Astrocyte (in vitro differentiated cells and primary cell): ENCODE data around the gene LRIF1. TPM values are rescaled to one million over a fixed set of nuclear protein-coding genes. Genes with fewer than 3 reads are reported as not detected.

Experiments used
- DNase-seq: peaks from one replicate; pipeline ENCODE4 v3.0.0-alpha.2; 2010; ENCODE audit warnings: low read depth
- FAIRE-seq: peaks from 2 replicates; lab custom pipeline; 2011; peaks lifted over from hg19 to GRCh38; lab: Jason Lieb, UNC
- H2AFZ ChIP-seq: 2 replicates; pipeline ENCODE4 v1.6.0; 2012; ENCODE audit warnings: low read depth, low read length, inconsistent platforms
- H3K27ac ChIP-seq: 2 replicates; pipeline ENCODE4 v1.5.1; 2011; ENCODE audit warnings: low read depth, low read length, inconsistent platforms
- H3K27me3 ChIP-seq: 2 replicates; pipeline ENCODE4 v1.6.0; 2011; ENCODE audit warnings: low read length, inconsistent platforms; ENCODE audit not compliant: insufficient read depth
- H3K36me3 ChIP-seq: 2 replicates; pipeline ENCODE4 v1.5.1; 2011; ENCODE audit warnings: low read length, inconsistent platforms; ENCODE audit not compliant: insufficient read depth
- H3K4me1 ChIP-seq: 2 replicates; pipeline ENCODE4 v1.5.1; 2011; ENCODE audit warnings: low read length, inconsistent platforms; ENCODE audit not compliant: insufficient read depth
- H3K4me2 ChIP-seq: 2 replicates; pipeline ENCODE4 v1.6.0; 2012; ENCODE audit warnings: low read length, inconsistent platforms
- H3K4me3 ChIP-seq: 2 replicates; pipeline ENCODE4 v1.5.1; 2011; ENCODE audit warnings: low read depth, mild to moderate bottlenecking, low read length, inconsistent platforms; ENCODE audit not compliant: insufficient read depth
- H3K79me2 ChIP-seq: 2 replicates; pipeline ENCODE4 v1.6.0; 2012; ENCODE audit warnings: mild to moderate bottlenecking, low read length, inconsistent platforms; ENCODE audit not compliant: insufficient read depth
- H3K9ac ChIP-seq: 2 replicates; pipeline ENCODE4 v1.6.0; 2012; ENCODE audit warnings: mild to moderate bottlenecking, low read length, inconsistent platforms
- H3K9me3 ChIP-seq: 2 replicates; pipeline ENCODE4 v1.5.1; 2012; ENCODE audit warnings: low read depth, mild to moderate bottlenecking, low read length, inconsistent platforms; ENCODE audit not compliant: insufficient read depth
- H4K20me1 ChIP-seq: 2 replicates; pipeline ENCODE4 v1.6.0; 2012; ENCODE audit warnings: low read length, inconsistent platforms; ENCODE audit not compliant: insufficient read depth
- H3K27ac Mint-ChIP-seq: one replicate; pipeline ENCODE4 v1.8.0; 2021; ENCODE audit warnings: mild to moderate bottlenecking, mixed read lengths; ENCODE audit not compliant: unreplicated experiment
- H3K27me3 Mint-ChIP-seq: one replicate; pipeline ENCODE4 v1.8.0; 2021; ENCODE audit warnings: low read depth, mixed read lengths; ENCODE audit not compliant: unreplicated experiment
- H3K36me3 Mint-ChIP-seq: one replicate; pipeline ENCODE4 v1.8.0; 2021; ENCODE audit warnings: low read depth, mixed read lengths; ENCODE audit not compliant: unreplicated experiment
- H3K4me1 Mint-ChIP-seq: one replicate; pipeline ENCODE4 v1.8.0; 2021; ENCODE audit warnings: low read depth, mixed read lengths; ENCODE audit not compliant: unreplicated experiment
- H3K4me3 Mint-ChIP-seq: one replicate; pipeline ENCODE4 v1.8.0; 2021; ENCODE audit warnings: mild to moderate bottlenecking, moderate library complexity, mixed read lengths; ENCODE audit not compliant: unreplicated experiment
- H3K9me3 Mint-ChIP-seq: one replicate; pipeline ENCODE4 v1.8.0; 2021; ENCODE audit warnings: mild to moderate bottlenecking, mixed read lengths; ENCODE audit not compliant: unreplicated experiment
- EZH2 ChIP-seq: IDR thresholded peaks from 2 replicates; pipeline ENCODE4 v1.6.1; 2012; ENCODE audit warnings: mild to moderate bottlenecking, low read length, inconsistent platforms; ENCODE audit not compliant: insufficient read depth
- total RNA-seq: library from RNA; stranded (reverse); gene quantifications from 2 replicates; pipeline ENCODE4 v1.2.1, GENCODE V29; 2021
- TF ChIP-seq, protein P1 (sequence below): IDR thresholded peaks from 2 replicates; pipeline ENCODE4 v1.5.1; 2011; ENCODE audit warnings: low read depth, mild to moderate bottlenecking, inconsistent platforms, low read length, moderate library complexity; ENCODE audit not compliant: insufficient read depth

The LRIF1 gene
- total RNA-seq, 1 donor from 2014 or later, result 19.4 TPM

DNA sequence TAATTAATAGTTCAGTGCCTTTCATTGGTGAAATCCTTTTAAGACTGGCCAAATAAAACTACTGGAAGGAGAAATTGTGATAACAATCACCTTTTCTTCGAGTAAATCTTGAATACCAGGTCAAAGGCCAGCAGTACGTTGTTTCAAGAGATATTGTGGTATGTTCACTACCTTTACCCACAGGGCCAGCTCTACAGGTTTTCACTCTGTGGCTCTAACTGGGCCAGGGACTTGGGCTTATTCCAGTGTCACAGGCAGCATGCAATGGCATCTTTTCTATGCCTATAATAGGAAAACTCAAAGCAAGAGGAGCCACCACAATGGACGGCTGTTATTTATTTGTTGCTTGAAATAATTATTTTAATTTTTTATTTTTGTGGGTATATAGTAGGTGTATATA lies 26.8 kb upstream of the LRIF1 start:
- DNase-seq, result no peak
- no peaks in the 10 kb centered on the region for H3K4me1 ChIP-seq
- no peak overlapping the region for H3K4me2 ChIP-seq
- H3K27me3 ChIP-seq, result no peaks in the 10 kb centered on the region
- TF ChIP-seq, protein P1, sequence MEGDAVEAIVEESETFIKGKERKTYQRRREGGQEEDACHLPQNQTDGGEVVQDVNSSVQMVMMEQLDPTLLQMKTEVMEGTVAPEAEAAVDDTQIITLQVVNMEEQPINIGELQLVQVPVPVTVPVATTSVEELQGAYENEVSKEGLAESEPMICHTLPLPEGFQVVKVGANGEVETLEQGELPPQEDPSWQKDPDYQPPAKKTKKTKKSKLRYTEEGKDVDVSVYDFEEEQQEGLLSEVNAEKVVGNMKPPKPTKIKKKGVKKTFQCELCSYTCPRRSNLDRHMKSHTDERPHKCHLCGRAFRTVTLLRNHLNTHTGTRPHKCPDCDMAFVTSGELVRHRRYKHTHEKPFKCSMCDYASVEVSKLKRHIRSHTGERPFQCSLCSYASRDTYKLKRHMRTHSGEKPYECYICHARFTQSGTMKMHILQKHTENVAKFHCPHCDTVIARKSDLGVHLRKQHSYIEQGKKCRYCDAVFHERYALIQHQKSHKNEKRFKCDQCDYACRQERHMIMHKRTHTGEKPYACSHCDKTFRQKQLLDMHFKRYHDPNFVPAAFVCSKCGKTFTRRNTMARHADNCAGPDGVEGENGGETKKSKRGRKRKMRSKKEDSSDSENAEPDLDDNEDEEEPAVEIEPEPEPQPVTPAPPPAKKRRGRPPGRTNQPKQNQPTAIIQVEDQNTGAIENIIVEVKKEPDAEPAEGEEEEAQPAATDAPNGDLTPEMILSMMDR, result no peak
- TF ChIP-seq EZH2, result no peak
- no peak overlapping the region for H3K9ac ChIP-seq
- Mint-ChIP-seq H3K4me3 (no peak overlapping the region), H3K9me3 (no peaks in the 10 kb centered on the region), H3K27me3 (peaks cover 3% of the 10 kb centered on the region), H3K36me3 (no peaks in the 10 kb centered on the region), H3K4me1 (no peaks in the 10 kb centered on the region), H3K27ac (no peak overlapping the region)
- H4K20me1 ChIP-seq, result no peaks in the 10 kb centered on the region
- no peaks in the 10 kb centered on the region for H3K79me2 ChIP-seq
- no peak overlapping the region for H2AFZ ChIP-seq
- no peaks in the 10 kb centered on the region for H3K36me3 ChIP-seq
- FAIRE-seq, result no peak
- H3K4me3 ChIP-seq, result no peak overlapping the region
- no peak overlapping the region for H3K27ac ChIP-seq
- no peaks in the 10 kb centered on the region for H3K9me3 ChIP-seq

DNA sequence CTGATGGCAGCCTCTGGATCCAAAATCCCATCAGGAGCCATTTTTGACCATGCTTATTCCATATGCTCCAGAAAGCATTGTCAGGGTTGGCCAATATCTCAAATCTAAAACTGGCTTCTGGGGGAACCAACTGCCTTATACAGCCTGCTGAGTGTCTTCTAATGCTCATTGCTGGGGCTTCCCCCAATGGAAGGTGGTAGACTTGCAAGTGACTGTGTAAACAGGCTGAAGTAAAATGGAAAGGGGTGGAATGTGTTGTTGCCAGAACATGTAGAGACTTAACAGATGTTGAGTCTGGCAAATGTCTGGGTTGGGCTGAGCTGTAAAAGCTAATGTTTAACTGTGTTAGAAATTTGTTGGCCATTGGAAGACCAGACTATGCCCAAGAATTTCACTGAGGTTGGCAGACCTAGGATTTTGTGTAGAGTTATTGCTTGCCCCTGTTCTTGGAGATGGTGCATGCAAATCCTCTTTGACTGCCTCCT lies 22.7 kb upstream of the LRIF1 start:
- Mint-ChIP-seq H3K36me3 (no peaks in the 10 kb centered on the region), H3K9me3 (peaks cover 2% of the 10 kb centered on the region), H3K27ac (no peak overlapping the region), H3K27me3 (peaks cover 15% of the 10 kb centered on the region), H3K4me1 (no peaks in the 10 kb centered on the region), H3K4me3 (no peak overlapping the region)
- Histone ChIP-seq H2AFZ (no peak overlapping the region), H3K4me3 (no peak overlapping the region), H3K9me3 (no peaks in the 10 kb centered on the region), H3K9ac (no peak overlapping the region), H3K27ac (no peak overlapping the region), H3K36me3 (no peaks in the 10 kb centered on the region), H3K4me1 (no peaks in the 10 kb centered on the region), H3K4me2 (no peak overlapping the region), H4K20me1 (no peaks in the 10 kb centered on the region), H3K27me3 (no peaks in the 10 kb centered on the region), H3K79me2 (no peaks in the 10 kb centered on the region)
- FAIRE-seq (no peak), DNase-seq (no peak)
- TF ChIP-seq, protein P1, result no peak
- TF ChIP-seq EZH2, result no peak

DNA sequence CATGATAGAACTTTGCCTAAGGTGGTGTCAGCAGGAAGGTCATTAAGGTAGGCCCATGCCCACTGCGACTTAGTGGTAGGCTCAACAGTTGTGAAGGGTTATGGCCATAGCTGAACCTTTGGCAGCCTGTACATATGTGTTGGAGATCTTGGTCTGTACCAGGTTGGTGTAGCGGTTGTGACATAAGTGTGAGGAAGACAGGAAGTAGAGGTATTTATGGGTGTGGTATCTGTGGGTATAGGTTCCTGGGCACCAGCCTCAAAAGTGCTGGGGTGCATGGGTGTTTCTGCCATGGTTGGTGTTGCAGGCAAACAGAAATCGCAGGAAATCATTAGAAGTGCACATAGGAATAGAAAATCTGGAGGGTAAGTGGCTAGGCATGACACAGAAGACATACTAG lies 18.6 kb upstream of the LRIF1 start:
- no peaks in the 10 kb centered on the region for H3K9me3 ChIP-seq
- H2AFZ ChIP-seq, result no peak overlapping the region
- TF ChIP-seq EZH2, result no peak
- TF ChIP-seq, protein P1, result no peak
- Mint-ChIP-seq H3K27ac (no peak overlapping the region), H3K9me3 (peaks cover 7% of the 10 kb centered on the region), H3K27me3 (peaks cover 27% of the 10 kb centered on the region), H3K4me3 (no peak overlapping the region), H3K36me3 (no peaks in the 10 kb centered on the region), H3K4me1 (no peaks in the 10 kb centered on the region)
- H3K9ac ChIP-seq, result no peak overlapping the region
- FAIRE-seq, result no peak
- H4K20me1 ChIP-seq, result no peaks in the 10 kb centered on the region
- no peaks in the 10 kb centered on the region for H3K36me3 ChIP-seq
- H3K4me2 ChIP-seq, result no peak overlapping the region
- no peaks in the 10 kb centered on the region for H3K4me1 ChIP-seq
- H3K27ac ChIP-seq, result no peak overlapping the region
- no peaks in the 10 kb centered on the region for H3K79me2 ChIP-seq
- H3K27me3 ChIP-seq, result no peaks in the 10 kb centered on the region
- H3K4me3 ChIP-seq, result no peak overlapping the region
- DNase-seq, result no peak
